Activated CD4-positive, alpha-beta T cell treated with anti-CD3 and anti-CD28 coated beads, Interleukin-2, amount 10 ng/mL, durations not matched to agents 7 days and 5 days (primary cell): Measurements from ENCODE around the gene ARHGAP28. TPM values are rescaled to one million over a fixed set of nuclear protein-coding genes. Genes with fewer than 3 reads are reported as not detected.
"Not testable (repeated sequence)": the region's sequence is repeated elsewhere in the genome, so short reads cannot be mapped to it uniquely, and the experiment has no call there.

Experiments
- CTCF ChIA-PET: fragments of 350-600 bp; sonication (Branson Sonifier 250); formaldehyde crosslinking; loops from one replicate; lab custom pipeline; 2021; ENCODE audit warnings: antibody characterized with exemption; lab: Charles Lee
- POLR2A ChIA-PET: fragments of 350-600 bp; sonication (Branson Sonifier 250); formaldehyde crosslinking; loops from one replicate; lab custom pipeline; 2021; ENCODE audit warnings: antibody characterized with exemption; lab: Charles Lee
- DNase-seq: peaks from one replicate; pipeline ENCODE4 v3.0.0-alpha.2; 2020
- H3K27ac Mint-ChIP-seq: one replicate; pipeline ENCODE4 v1.8.0; 2021; ENCODE audit warnings: mild to moderate bottlenecking, moderate library complexity, mixed read lengths
- H3K27me3 Mint-ChIP-seq: one replicate; pipeline ENCODE4 v1.8.0; 2021; ENCODE audit warnings: mixed read lengths
- H3K36me3 Mint-ChIP-seq: one replicate; pipeline ENCODE4 v1.8.0; 2021; ENCODE audit warnings: low read depth, mixed read lengths
- H3K4me1 Mint-ChIP-seq: one replicate; pipeline ENCODE4 v1.8.0; 2021; ENCODE audit warnings: mixed read lengths
- H3K4me3 Mint-ChIP-seq: one replicate; pipeline ENCODE4 v1.8.0; 2021; ENCODE audit warnings: mild to moderate bottlenecking, moderate library complexity, mixed read lengths
- H3K9me3 Mint-ChIP-seq: one replicate; pipeline ENCODE4 v1.8.0; 2021; ENCODE audit warnings: mixed read lengths
- total RNA-seq, 2 experiments: library from RNA; stranded (reverse); gene quantifications; one replicate each; pipeline ENCODE4 v1.2.3, GENCODE V29; 2021

ARHGAP28 gene
- total RNA-seq, 2 experiments from 2014 or later, result not detected

DNA sequence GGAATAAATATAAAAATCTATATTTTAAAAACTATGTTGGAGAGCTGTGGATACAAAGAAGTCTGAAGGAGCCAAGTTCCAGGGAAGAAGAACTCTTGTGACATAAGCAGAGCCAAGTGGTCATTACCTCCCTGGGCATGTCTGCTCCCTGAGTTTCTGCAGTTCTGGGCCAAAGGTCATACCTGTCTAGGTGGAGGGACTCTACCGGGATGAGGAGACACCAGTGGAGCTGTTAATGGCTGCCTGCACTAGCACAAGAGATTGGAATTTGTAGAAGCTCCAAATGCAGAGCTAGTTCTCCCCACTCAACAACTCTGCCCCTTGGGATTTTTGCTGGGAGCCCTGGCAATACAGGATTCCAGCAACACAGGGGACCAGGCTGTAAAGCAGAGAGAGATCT lies 89.8 kb downstream of the ARHGAP28 start:
- no peaks in the 10 kb centered on the region for H3K4me1 Mint-ChIP-seq
- no peaks in the 10 kb centered on the region for H3K36me3 Mint-ChIP-seq
- no peak overlapping the region for H3K27ac Mint-ChIP-seq
- H3K4me3 Mint-ChIP-seq, result no peak overlapping the region
- no peak for DNase-seq
- H3K9me3 Mint-ChIP-seq, result no peaks in the 10 kb centered on the region
- POLR2A ChIA-PET, result no interaction called here
- no peaks in the 10 kb centered on the region for H3K27me3 Mint-ChIP-seq
- CTCF ChIA-PET, result no interaction called here

DNA sequence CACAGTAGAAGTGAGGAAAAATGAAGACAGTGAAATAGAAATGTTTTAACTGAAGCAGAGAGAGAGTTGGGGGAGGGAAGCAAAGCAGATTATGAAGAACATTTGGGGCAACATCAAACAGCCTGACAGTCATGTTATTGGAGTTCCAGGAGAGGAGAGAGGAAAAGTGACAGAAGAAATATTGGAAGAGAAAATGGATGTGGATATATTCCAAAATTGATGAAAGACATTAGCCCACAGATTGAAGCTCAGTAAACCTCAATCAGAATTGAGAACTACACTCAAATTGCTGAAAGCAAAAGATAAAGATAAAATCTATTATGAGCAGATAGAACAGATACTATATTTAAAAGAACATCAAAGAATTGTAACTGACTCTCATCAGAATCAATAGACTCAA lies 90.8 kb downstream of the ARHGAP28 start:
- no peaks in the 10 kb centered on the region for H3K36me3 Mint-ChIP-seq
- no peak overlapping the region for H3K4me3 Mint-ChIP-seq
- H3K27ac Mint-ChIP-seq, result no peak overlapping the region
- no peaks in the 10 kb centered on the region for H3K27me3 Mint-ChIP-seq
- no peak for DNase-seq
- no peaks in the 10 kb centered on the region for H3K4me1 Mint-ChIP-seq
- POLR2A ChIA-PET, result no interaction called here
- CTCF ChIA-PET, result no interaction called here
- H3K9me3 Mint-ChIP-seq, result no peaks in the 10 kb centered on the region

DNA sequence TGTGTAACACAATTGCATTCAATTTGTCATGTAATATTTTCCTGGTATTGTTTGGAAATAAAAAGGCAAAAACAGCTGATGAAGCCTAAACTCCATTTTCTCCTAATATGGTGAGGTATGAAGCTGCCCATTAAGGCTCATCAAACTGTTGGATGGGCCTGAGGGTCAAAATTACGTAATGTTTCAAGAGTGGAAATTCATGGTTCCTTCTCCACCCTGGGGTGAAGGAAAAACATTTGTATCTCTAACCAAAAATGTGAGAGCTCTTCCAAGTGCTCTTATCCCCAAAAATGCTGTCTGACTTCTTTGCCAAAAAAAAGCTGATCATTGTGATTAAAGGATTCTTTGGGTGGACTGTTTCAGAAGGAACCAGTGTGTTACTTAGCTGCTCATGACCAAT lies 91.8 kb downstream of the ARHGAP28 start:
- Mint-ChIP-seq H3K27me3 (no peaks in the 10 kb centered on the region), H3K36me3 (no peaks in the 10 kb centered on the region)
- CTCF ChIA-PET, result no interaction called here

DNA sequence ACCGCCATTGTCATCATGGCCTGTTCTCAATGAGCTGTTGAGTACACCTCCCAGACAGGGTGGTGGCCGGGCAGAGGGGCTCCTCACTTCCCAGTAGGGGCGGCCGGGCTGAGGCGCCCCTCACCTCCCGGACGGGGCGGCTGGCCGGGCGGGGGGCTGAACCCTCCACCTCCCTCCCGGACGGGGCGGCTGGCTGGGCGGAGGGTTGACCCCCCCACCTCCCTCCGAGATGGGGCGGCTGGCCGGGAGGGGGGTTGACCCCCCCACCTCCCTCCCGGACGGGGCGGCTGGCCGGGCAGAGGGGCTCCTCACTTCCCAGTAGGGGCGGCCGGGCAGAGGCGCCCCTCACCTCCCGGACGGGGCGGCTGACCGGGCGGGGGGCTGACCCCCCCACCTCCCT lies 97.6 kb downstream of the ARHGAP28 start:
- H3K9me3 Mint-ChIP-seq, CTCF ChIA-PET, H3K4me1 Mint-ChIP-seq: not testable (repeated sequence)

More for the DNA sequence above, 91.8 kb downstream of the ARHGAP28 start:
- Mint-ChIP-seq H3K27ac (no peak overlapping the region), H3K4me1 (no peaks in the 10 kb centered on the region), H3K4me3 (no peak overlapping the region), H3K9me3 (no peaks in the 10 kb centered on the region)
- POLR2A ChIA-PET, result no interaction called here
- DNase-seq, result no peak

DNA sequence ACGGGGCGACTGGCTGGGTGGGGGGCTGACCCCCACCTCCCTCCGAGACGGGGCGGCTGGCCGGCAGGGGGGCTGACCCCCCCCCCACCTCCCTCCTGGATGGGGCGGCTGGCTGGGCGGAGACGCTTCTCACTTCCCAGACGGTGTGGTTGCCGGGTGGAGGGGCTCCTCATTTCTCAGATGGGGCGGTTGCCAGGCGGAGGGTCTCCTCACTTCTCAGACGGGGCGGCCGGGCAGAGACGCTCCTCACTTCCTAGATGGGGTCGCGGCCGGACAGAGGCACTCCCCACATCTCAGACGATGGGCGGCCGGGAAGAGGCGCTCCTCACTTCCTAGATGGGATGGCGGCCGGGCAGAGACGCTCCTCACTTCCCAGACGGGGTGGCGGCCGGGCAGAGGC lies 98.0 kb downstream of the ARHGAP28 start:
- H3K4me1 Mint-ChIP-seq, H3K4me3 Mint-ChIP-seq, H3K9me3 Mint-ChIP-seq, CTCF ChIA-PET, H3K27ac Mint-ChIP-seq, POLR2A ChIA-PET, H3K36me3 Mint-ChIP-seq, DNase-seq, H3K27me3 Mint-ChIP-seq: not testable (repeated sequence)

More for the DNA sequence above, 97.6 kb downstream of the ARHGAP28 start:
- POLR2A ChIA-PET, DNase-seq, H3K27ac Mint-ChIP-seq, H3K27me3 Mint-ChIP-seq, H3K4me3 Mint-ChIP-seq, H3K36me3 Mint-ChIP-seq: not testable (repeated sequence)

DNA sequence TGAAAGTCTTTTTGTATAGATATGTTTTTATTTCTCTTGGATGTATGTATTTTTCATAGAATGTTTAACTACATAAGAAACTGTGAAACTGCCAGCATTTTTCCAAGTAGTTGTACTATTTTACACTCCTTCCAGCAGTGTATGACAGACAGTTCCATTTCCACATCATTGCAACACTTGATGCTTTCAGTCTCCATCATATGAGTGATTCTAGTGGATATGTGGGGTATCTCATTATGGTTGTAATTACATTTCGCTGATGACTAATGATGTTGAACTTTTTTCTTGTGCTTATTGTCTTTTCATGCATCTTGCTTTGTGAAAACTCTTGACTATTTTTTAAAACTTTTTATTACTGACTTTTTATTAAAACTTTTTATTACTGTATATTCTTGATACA lies 101.4 kb downstream of the ARHGAP28 start:
- no peaks in the 10 kb centered on the region for H3K9me3 Mint-ChIP-seq
- no peak overlapping the region for H3K4me3 Mint-ChIP-seq
- no peak for DNase-seq
- ChIA-PET POLR2A (no interaction called here), CTCF (no interaction called here)
- no peaks in the 10 kb centered on the region for H3K36me3 Mint-ChIP-seq
- H3K27me3 Mint-ChIP-seq, result no peaks in the 10 kb centered on the region
- no peaks in the 10 kb centered on the region for H3K4me1 Mint-ChIP-seq
- H3K27ac Mint-ChIP-seq, result no peak overlapping the region

DNA sequence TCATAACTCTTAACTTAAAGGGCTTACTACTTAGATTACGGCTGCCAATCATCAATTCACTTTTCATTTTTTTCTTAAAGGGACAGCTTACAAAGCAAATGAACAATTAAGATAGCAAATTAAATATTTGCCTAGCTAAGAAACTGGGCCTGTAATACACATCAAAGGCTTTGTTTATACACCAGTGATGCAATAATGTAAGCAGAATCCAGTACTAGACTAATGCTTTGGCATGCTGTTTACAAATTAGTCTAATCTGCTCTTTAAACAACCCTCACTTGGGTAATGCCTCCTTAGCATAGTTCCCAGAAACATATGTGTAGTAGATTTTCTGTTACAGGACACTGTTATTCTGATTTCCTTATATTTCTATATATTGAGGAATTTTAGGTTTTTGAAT lies 105.8 kb downstream of the ARHGAP28 start:
- Mint-ChIP-seq H3K4me3 (no peak overlapping the region), H3K27me3 (no peaks in the 10 kb centered on the region), H3K4me1 (no peaks in the 10 kb centered on the region), H3K36me3 (no peaks in the 10 kb centered on the region), H3K9me3 (no peaks in the 10 kb centered on the region), H3K27ac (no peak overlapping the region)
- ChIA-PET POLR2A (no interaction called here), CTCF (no interaction called here)
- no peak for DNase-seq

DNA sequence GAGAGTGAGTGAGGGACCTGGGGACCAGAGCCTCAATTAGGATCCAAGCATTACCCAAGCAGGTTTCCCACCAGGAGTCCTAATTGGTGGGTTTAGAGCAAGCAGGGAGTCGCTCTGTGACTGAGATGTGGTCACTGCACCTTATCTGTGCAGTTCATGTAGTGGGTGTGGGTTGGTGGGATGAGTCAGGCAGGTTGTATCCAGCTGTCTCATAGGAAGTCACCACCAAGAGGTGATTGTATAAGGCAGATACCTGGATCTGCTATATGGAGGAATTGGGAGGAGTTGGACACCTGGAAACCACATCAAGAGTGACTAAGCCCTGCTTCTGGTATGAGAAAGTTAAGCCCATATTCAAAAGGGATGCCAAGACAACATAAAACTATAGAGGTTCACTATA lies 106.8 kb downstream of the ARHGAP28 start:
- Mint-ChIP-seq H3K27me3 (no peaks in the 10 kb centered on the region), H3K4me1 (no peaks in the 10 kb centered on the region), H3K27ac (no peak overlapping the region), H3K9me3 (no peaks in the 10 kb centered on the region), H3K4me3 (no peak overlapping the region), H3K36me3 (no peaks in the 10 kb centered on the region)
- POLR2A ChIA-PET, result no interaction called here
- DNase-seq, result no peak
- CTCF ChIA-PET, result no interaction called here

DNA sequence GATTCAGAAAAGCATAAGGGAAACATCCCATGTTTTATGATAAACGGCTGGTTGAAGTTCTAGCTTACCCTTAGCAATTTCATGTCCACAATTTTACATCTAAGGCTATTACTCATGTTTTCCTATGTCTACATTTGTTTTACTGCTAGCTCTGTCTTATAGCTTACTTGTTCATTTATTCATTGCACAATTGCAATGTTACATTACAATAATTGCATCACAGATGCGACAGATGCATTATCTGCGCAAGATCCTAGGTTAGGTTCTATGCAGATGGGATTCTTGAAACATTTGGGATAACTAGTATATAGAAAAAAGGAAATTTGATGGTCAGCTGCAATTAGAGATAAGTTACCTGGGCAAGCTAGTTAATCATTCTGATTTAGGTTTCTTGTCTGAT lies 108.4 kb downstream of the ARHGAP28 start:
- Mint-ChIP-seq H3K4me1 (no peaks in the 10 kb centered on the region), H3K36me3 (no peaks in the 10 kb centered on the region), H3K27ac (no peak overlapping the region), H3K27me3 (no peaks in the 10 kb centered on the region), H3K9me3 (no peaks in the 10 kb centered on the region), H3K4me3 (no peak overlapping the region)
- CTCF ChIA-PET, result no interaction called here
- POLR2A ChIA-PET, result no interaction called here
- DNase-seq, result no peak

DNA sequence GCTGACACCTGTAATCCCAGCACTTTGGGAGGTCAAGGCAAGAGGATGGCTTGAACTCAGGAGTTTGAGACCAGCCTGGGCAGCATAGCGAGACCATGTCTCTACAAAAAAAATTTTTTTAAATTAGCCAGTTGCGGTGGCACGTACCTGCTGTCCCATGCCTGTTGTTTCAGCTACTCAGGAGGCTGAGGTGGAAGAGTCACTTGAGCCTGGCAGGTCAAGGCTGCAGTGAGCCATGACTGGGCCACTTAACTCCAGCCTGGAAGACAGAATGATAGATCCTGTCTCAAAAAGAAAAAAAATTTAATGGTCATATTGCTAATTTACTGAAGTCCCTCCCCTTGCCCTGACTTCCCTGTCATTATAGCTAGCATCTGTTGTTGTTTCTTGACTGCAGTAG lies 112.6 kb downstream of the ARHGAP28 start:
- Mint-ChIP-seq H3K9me3 (peaks cover 2% of the 10 kb centered on the region), H3K27ac (no peak overlapping the region), H3K4me3 (no peak overlapping the region), H3K36me3 (no peaks in the 10 kb centered on the region), H3K4me1 (no peaks in the 10 kb centered on the region), H3K27me3 (no peaks in the 10 kb centered on the region)
- ChIA-PET CTCF (no interaction called here), POLR2A (no interaction called here)
- no peak for DNase-seq

DNA sequence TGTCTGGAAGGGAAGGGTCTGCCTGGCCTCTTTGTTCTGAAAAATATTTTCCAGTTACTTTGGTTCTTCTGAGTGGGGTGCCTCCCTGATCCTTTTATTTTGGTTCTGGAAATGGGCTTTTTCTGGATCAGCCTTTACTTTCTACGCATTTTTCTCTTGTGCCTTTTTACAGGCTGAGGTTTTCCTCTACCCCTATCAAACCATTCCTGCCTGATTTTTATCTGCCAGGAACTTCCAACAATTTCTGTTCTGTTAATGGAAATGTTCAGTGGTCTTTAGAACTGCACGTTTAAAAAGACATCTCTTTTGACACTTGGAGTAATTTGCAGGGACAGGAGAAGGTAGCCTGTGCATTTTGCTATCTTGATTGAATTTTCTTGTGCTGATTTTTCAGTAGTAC lies 113.8 kb downstream of the ARHGAP28 start:
- Mint-ChIP-seq H3K4me1 (no peaks in the 10 kb centered on the region), H3K36me3 (no peaks in the 10 kb centered on the region), H3K9me3 (peaks cover 2% of the 10 kb centered on the region), H3K4me3 (no peak overlapping the region), H3K27me3 (no peaks in the 10 kb centered on the region), H3K27ac (no peak overlapping the region)
- CTCF ChIA-PET, result no interaction called here
- POLR2A ChIA-PET, result no interaction called here
- no peak for DNase-seq

DNA sequence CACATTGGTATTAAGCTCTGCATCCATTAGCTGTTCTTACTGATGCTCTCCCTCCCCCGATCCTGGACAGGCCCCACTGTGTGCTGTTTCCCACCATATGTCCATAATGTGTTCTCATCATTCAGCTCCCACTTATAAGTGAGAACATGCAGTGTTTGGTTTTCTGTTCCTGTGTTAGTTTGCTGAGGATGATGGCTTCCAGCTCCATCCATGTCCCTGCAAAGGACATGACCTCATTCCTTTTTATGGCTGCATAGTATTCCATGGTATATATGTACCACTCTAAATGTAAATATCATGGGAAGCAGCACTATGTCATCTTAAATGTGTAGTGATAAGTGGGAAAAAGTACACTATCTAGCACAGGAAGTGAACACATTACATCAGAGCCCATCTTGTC lies 116.0 kb downstream of the ARHGAP28 start:
- not testable (repeated sequence) for H3K27ac Mint-ChIP-seq

DNA sequence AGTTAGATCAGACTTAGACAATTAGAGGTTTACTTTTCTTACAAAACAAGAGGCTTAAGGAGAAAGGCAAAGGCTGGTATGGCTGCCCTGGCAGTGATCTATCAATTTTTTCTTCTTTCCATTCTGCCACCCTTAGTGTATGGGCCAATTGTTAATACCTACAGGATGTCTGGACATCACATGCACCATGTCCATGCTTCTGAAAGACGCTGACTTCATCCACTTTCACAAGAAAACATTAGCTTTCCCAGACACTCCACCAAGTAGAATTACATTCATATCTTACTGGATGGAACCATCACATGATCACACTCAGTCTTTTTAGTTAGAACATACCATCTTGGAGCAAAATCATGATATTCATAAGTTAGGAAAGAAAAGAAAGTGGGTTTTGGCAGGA lies 120.9 kb downstream of the ARHGAP28 start:
- ChIA-PET CTCF (no interaction called here), POLR2A (no interaction called here)
- H3K27me3 Mint-ChIP-seq, result no peaks in the 10 kb centered on the region
- no peak overlapping the region for H3K4me3 Mint-ChIP-seq
- no peak for DNase-seq
- H3K4me1 Mint-ChIP-seq, result no peaks in the 10 kb centered on the region
- H3K27ac Mint-ChIP-seq, result no peak overlapping the region
- peaks cover 2% of the 10 kb centered on the region for H3K9me3 Mint-ChIP-seq
- H3K36me3 Mint-ChIP-seq, result no peaks in the 10 kb centered on the region

More for the DNA sequence above, 116.0 kb downstream of the ARHGAP28 start:
- CTCF ChIA-PET, POLR2A ChIA-PET, H3K4me1 Mint-ChIP-seq, DNase-seq, H3K27me3 Mint-ChIP-seq, H3K4me3 Mint-ChIP-seq, H3K36me3 Mint-ChIP-seq, H3K9me3 Mint-ChIP-seq: not testable (repeated sequence)

DNA sequence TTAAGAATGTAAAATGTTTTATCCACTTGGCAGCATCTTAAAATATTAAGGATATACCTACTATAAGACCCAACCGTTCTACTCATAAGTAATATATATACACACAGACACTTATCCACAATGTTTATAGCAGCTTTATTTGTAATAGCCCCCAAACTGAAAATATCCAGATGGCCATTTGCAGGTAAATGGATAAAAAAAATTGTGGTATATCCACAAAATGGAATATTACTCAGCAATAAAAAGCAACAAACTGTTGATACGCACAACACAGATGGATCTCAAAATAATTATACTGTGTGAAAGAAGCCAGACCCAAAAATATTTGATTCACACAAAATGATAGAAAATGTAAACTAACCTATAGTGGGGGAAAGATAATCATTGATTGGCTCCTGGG lies 122.0 kb downstream of the ARHGAP28 start:
- ChIA-PET CTCF (interaction anchor here (0.6 kb wide), 1 partner anchor 36 kb away, joined by 4 read pairs; no protein-coding TSS in a partner anchor), POLR2A (no interaction called here)
- H3K4me3 Mint-ChIP-seq, result no peak overlapping the region
- no peaks in the 10 kb centered on the region for H3K4me1 Mint-ChIP-seq
- H3K36me3 Mint-ChIP-seq, result no peaks in the 10 kb centered on the region
- no peaks in the 10 kb centered on the region for H3K27me3 Mint-ChIP-seq
- H3K27ac Mint-ChIP-seq, result no peak overlapping the region
- peaks cover 2% of the 10 kb centered on the region for H3K9me3 Mint-ChIP-seq
- no peak for DNase-seq
